ENCODE data around the gene CCS.
"Not testable (repeated sequence)": the region's sequence is repeated elsewhere in the genome, so short reads cannot be mapped to it uniquely, and the experiment has no call there.

Gene CCS, protein sequence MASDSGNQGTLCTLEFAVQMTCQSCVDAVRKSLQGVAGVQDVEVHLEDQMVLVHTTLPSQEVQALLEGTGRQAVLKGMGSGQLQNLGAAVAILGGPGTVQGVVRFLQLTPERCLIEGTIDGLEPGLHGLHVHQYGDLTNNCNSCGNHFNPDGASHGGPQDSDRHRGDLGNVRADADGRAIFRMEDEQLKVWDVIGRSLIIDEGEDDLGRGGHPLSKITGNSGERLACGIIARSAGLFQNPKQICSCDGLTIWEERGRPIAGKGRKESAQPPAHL

DNA sequence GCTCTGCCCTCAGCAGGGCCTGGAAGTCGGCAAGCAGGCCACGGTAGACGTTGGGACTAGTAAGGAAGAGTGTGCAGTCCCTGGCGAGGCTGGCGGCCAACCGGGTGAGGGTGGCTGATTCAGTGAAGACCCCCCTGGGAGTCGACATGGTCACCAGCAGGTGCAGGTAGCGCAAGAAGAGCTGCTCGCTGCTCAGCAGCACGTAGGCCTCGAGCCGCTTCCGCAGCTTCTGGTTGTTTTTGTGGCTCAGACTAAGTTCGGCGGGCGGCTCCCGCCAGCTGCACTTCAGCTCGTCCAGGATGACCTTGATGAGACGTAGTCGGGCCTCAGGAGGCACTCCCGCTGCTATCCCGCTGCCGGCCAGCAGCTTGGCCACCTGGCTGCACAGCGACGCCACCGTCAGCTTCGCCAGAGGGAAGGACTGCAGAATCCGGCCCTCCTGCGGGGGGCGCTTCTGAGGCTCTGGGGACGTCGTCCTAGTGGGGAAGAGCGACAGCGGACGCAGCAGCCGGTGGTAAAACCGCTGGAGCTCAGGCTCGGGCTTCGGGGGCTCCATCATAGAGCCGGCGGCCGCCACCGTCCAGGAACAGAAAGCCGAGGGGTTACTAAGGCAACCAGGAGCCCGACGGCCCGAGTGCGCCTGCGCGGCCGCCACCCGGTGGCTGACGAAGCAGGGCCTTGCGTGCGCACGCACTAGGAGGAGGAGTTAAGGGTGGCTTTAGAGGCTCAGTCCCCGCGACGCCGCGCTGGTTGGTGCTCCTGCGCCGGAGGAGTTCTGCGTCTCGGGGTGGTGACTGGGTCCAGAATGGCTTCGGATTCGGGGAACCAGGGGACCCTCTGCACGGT lies at the start of gene CCS, which contains the start of gene CCDC87:
Gene CCS (plus strand): TSS at position 729 of the 846 bp plus-strand sequence. CDS start 77 bp downstream, at position 806.
Gene CCDC87 (minus strand): TSS at position 607 of the 846 bp plus-strand sequence. CDS start 48 bp downstream, at position 559.
- Mint-ChIP-seq H3K4me3 (peak within 1 kb of the TSS; percentile 100), H3K27ac (peak within 1 kb of the TSS; percentile 100), H3K36me3 (no peaks in the 10 kb centered on the region), H3K9me3 (no peaks in the 10 kb centered on the region), H3K4me1 (peaks cover 38% of the 10 kb centered on the region), H3K27me3 (no peaks in the 10 kb centered on the region)

DNA sequence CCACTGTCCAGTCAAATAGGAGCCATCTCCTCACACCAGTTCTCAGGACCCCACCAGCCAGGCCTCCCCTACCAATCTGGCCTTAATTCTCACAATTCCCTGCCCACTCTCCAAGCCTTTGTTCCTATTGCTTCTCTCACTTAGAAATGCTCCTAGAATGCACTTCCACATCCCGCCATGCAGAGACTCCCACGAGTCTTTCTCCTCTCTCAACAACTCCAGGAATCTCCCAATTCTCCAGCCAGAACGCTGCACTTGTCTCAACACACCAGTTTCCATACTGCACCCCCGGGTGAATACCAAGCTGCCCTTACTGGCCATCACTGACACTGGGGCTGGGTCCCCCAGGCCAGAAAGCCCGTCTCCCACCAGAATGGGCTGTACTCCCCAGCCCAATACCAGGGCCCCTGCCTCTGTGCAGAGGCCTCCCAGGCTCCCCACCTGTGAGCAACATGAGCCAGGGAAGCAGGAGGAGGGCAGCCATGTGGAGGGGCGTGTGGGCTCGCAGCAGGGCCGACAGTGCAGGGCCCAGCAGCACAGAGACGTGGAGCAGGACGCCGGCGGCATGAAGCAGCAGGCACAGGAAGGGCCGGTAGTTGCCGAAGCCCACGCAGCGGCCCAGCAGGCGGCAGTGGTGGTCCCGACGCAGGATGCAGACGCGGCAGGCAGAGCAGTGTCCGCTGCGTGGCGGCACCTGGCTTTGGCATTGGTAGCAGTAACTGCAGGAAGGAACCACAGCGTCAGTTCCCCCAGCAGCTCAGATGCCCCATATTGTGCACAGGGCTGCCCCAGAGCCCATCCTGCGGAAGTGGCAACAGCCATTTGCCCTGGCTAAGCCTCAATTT lies 49.5 kb upstream of the CCS start:
- Mint-ChIP-seq H3K4me3 (peak overlapping the region; percentile 71), H3K36me3 (peaks cover 4% of the 10 kb centered on the region), H3K27me3 (no peaks in the 10 kb centered on the region), H3K9me3 (no peaks in the 10 kb centered on the region), H3K4me1 (peaks cover 44% of the 10 kb centered on the region), H3K27ac (peak overlapping the region; percentile 92)

DNA sequence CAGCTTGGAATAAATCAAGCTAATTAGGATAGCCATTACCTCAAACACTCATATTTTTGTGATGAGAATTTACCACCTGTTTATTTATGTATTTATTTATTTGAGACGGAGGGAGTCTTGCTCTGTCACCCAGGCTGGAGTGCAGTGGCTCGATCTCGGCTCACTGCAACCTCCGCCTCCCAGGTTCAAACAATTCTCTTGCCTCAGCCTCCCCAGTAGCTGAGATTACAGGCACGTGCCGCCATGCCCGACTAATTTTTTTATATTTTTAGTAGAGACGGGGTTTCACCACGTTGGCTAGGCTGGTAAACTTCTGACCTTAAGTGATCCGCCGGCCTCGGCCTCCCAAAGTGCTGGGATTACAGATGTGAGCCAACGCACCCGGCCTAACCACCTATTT lies 48.0 kb upstream of the CCS start:
- Mint-ChIP-seq H3K4me3 (peak overlapping the region; percentile 87), H3K4me1 (peaks cover 44% of the 10 kb centered on the region)
- H3K27ac Mint-ChIP-seq, H3K9me3 Mint-ChIP-seq, H3K36me3 Mint-ChIP-seq, H3K27me3 Mint-ChIP-seq: not testable (repeated sequence)

DNA sequence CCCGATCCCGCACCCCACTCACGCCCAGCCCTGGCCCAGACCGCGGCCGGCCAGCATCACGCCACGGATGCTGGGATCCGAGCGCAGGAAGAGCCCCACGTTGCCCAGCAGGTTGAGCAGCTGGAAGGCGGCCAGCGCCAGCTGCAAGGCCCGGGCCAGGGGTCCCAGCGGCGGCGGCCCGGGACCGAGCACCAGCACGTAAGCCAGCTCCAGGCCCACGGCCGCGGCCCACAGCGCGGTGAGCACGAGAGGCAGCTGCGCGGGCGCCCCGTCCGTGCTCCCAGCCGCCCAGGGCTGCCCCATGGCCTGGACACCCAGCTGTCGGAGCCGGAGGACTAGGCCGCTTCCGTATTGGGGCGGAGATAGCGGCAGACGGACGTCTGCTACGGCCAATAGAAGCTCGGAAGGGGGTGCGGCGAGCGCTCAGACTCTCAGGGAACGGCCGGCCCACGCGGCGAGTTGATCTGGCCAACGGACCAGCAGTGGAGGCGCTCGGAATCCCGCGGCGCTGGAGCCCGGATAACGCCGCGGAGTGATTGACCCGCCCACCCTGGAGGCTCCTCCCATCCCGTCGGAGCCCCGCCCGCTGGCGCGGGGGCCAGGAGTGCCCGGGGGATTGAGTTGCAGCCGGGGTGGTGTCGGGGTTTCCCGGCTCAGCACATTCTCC lies 47.2 kb upstream of the CCS start, which contains the start of gene ZDHHC24:
Gene ZDHHC24 (minus strand): TSS at position 348 of the 667 bp plus-strand sequence. CDS start 45 bp downstream, at position 303.
- Mint-ChIP-seq H3K9me3 (no peaks in the 10 kb centered on the region), H3K27ac (peak within 1 kb of the TSS; percentile 92), H3K36me3 (peaks cover 3% of the 10 kb centered on the region)

DNA sequence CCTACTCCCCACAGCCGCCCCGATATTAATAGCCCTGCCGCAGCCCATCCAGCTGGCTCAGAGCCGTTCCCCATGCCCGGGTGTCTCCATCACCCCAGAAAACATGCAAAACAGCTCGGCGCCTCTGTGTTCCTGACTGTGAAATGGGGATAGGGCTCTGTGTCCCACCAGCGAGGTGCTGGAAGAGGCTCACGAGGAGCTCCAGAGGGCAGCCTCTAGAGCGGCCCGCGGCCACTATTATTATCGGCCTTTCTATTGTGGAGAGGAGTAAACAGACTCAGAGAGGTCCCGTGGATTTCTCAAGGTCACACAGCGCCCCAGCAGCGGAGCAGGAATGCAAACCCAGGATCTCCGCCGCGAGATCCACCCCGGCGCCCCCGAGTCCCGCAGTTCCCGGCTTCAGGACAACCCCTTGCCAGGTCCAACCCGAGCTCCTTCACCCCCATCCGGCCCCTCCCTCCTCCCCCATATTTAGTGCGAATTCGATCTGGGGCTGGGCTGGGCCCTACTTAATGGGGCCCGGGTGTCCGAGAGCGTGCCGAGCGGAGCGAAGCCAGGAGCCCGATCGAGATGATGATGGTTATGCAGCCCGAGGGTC lies 46.5 kb upstream of the CCS start, which contains the start of gene ACTN3:
Gene ACTN3 (plus strand): TSS at position 536 of the 598 bp plus-strand sequence. CDS start 35 bp downstream, at position 571.
- H3K27me3 Mint-ChIP-seq = no peaks in the 10 kb centered on the region
- peak within 1 kb of the TSS; percentile 86 for H3K4me3 Mint-ChIP-seq
- H3K36me3 Mint-ChIP-seq = peaks cover 2% of the 10 kb centered on the region
- H3K27ac Mint-ChIP-seq = peak within 1 kb of the TSS; percentile 24
- H3K9me3 Mint-ChIP-seq = no peaks in the 10 kb centered on the region
- peaks cover 38% of the 10 kb centered on the region for H3K4me1 Mint-ChIP-seq

More for the DNA sequence above, 47.2 kb upstream of the CCS start, which contains the start of gene ZDHHC24:
- peaks cover 44% of the 10 kb centered on the region for H3K4me1 Mint-ChIP-seq
- H3K27me3 Mint-ChIP-seq = no peaks in the 10 kb centered on the region
- H3K4me3 Mint-ChIP-seq = peak within 1 kb of the TSS; percentile 87

DNA sequence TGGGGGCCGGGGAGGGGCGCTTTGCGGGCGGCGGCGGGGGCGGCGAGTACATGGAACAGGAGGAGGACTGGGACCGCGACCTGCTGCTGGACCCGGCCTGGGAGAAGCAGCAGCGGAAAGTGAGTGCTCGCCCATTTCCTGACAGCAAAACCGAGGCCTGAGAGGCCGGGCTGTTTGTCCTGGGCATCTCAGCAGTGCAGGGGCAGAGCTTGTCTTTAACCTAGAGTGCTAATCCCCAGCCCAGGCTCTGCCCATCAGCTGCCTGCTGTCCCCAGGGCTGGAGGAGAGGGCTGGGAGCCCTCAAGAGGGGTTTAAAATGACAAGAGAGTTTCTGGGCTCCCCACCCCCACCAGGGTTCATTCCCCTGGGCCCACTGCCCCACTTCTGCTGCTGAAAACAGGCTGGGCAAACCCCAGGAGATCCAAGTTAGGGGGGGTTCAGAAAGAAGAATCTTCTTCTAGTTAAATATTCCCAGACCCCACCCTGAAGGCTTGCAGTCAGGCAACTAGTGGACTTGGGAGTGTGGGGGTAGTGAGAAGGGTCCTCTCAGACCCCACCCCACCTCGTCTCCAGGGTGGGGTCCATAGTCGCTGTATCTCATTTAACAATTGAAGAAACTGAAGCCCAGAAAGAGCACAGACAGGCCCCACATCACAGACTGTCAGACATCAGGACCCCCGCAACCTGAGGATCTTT lies 45.9 kb upstream of the CCS start:
- Mint-ChIP-seq H3K4me1 (peaks cover 32% of the 10 kb centered on the region), H3K4me3 (peak overlapping the region; percentile 86), H3K9me3 (no peaks in the 10 kb centered on the region), H3K36me3 (no peaks in the 10 kb centered on the region), H3K27ac (no peak overlapping the region), H3K27me3 (no peaks in the 10 kb centered on the region)

DNA sequence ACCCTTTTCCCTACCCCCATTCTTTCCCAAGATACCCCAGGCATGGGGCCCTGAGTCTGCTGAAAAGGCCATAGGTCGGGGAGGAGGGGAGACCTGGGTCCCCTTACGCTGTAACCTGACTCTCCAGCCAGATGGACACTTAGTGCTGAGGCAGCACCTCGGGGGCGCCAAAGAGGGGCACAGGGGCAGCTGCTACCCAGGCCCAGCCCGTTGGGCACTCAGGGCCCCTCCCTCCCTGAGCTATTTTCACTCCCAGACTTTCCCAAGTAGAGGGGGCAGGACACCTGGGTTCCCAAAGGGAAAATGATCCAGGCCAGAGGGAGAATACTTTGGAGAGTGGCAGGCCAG lies 45.3 kb upstream of the CCS start:
- H3K9me3 Mint-ChIP-seq = no peaks in the 10 kb centered on the region
- H3K36me3 Mint-ChIP-seq = no peaks in the 10 kb centered on the region
- no peaks in the 10 kb centered on the region for H3K27me3 Mint-ChIP-seq
- H3K27ac Mint-ChIP-seq = no peak overlapping the region
- peaks cover 27% of the 10 kb centered on the region for H3K4me1 Mint-ChIP-seq
- H3K4me3 Mint-ChIP-seq = no peak overlapping the region

DNA sequence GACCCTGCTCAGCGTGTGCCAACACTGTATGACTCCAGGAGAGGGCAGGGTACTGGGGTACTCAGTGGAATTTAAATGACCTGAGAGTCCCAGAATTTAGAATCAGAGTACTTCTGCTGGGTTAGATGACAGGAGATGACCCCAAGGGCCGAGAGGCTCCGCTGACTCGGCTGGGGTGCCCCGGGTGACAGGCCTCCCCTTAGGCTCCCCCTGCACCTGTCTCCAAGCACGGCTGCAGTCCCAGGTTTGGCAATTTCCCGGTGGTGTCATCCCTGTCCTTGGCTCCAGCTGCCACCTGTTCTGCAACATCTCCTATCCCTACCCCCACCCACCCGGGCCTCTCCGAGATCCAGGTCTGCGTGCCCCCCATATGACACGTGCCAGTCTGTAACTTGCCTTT lies 44.9 kb upstream of the CCS start:
- no peaks in the 10 kb centered on the region for H3K27me3 Mint-ChIP-seq
- H3K36me3 Mint-ChIP-seq = no peaks in the 10 kb centered on the region

DNA sequence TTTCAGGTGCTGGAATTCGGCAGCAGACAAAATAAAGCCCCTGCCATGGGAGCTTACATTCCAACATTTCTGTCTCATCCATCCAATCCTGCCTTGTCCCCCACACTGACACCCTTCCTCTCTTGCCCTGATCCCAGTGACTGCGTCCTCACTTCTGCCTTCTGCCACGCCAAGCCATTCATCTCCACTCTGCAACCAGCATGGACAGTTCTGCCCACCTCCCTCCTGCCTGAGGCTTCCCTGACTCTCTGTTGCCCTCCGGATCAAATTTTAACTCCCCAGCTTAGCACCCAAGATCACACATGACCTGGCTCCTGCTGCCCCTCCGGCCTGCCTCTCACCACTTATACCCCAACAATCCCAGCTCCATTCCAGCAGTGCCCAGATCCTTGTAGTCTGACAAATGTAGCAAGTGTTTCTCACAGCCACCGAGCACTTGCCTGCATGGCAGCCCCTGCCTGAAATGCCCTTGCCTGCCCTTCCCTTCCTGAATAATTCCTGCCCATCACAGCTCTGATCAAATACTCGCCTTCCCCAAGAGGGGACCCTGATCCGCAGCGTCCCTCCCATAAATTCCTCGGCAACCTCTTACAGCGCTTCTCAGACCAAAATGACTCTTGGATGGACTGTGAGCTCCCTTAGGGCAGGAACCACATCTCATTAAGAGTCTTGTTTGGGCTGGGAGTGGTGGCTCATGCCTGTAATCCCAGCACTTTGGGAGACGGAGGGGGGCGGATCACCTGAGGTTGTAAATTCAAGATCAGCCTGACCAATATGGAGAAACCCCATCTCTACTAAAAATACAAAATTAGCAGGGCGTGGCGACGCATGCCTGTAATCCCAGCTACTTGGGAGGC lies 44.0 kb upstream of the CCS start:
- no peaks in the 10 kb centered on the region for H3K9me3 Mint-ChIP-seq
- no peaks in the 10 kb centered on the region for H3K36me3 Mint-ChIP-seq
- H3K27ac Mint-ChIP-seq = no peak overlapping the region
- H3K27me3 Mint-ChIP-seq = no peaks in the 10 kb centered on the region
- H3K4me3 Mint-ChIP-seq = peak overlapping the region; percentile 34
- peaks cover 14% of the 10 kb centered on the region for H3K4me1 Mint-ChIP-seq

More for the DNA sequence above, 44.9 kb upstream of the CCS start:
- Mint-ChIP-seq H3K4me1 (peaks cover 22% of the 10 kb centered on the region), H3K4me3 (no peak overlapping the region), H3K27ac (no peak overlapping the region), H3K9me3 (no peaks in the 10 kb centered on the region)

DNA sequence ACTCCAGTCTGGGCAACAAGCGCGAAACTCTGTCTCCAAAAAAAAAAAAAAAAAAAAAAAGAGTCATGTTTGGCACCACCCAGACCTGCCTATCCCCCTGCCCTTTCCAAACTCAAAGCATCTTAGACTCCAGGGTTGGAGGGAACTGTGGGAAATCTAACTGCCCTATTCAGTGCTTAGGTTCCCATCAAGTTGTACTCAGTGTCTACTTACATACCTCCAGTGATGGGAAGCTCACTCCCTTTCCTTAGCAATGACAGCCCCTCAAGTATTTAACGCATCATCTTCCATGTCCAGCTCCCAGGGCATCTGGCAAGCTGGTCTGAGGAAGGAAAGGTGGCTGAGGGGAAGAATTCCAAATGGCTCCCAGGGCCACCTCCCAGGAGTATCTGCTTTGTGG lies 43.3 kb upstream of the CCS start:
- no peaks in the 10 kb centered on the region for H3K27me3 Mint-ChIP-seq
- no peak overlapping the region for H3K4me3 Mint-ChIP-seq
- no peak overlapping the region for H3K27ac Mint-ChIP-seq
- peaks cover 8% of the 10 kb centered on the region for H3K4me1 Mint-ChIP-seq
- no peaks in the 10 kb centered on the region for H3K9me3 Mint-ChIP-seq
- H3K36me3 Mint-ChIP-seq = no peaks in the 10 kb centered on the region

DNA sequence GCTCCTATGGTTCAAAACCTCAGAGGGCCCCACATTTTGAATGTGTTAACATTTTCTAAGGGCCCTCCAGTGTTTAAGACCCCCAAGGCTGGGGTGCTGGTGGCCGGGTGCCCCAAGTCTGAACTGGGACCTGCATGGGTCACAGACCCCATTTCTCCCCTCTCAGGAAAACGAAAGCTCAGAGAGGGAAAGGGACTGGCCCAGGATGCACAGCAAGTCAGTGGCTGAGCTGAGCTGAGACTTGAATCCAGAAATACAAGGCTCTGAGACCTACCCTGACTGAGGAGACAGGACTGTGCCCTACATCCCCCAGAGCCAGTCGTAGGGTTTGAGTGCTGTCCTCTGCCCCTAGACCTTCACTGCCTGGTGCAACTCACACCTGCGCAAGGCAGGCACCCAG lies 42.1 kb upstream of the CCS start:
- H3K9me3 Mint-ChIP-seq = no peaks in the 10 kb centered on the region
- no peak overlapping the region for H3K27ac Mint-ChIP-seq
- no peak overlapping the region for H3K4me3 Mint-ChIP-seq
- H3K27me3 Mint-ChIP-seq = no peaks in the 10 kb centered on the region
- H3K4me1 Mint-ChIP-seq = no peaks in the 10 kb centered on the region
- H3K36me3 Mint-ChIP-seq = no peaks in the 10 kb centered on the region

DNA sequence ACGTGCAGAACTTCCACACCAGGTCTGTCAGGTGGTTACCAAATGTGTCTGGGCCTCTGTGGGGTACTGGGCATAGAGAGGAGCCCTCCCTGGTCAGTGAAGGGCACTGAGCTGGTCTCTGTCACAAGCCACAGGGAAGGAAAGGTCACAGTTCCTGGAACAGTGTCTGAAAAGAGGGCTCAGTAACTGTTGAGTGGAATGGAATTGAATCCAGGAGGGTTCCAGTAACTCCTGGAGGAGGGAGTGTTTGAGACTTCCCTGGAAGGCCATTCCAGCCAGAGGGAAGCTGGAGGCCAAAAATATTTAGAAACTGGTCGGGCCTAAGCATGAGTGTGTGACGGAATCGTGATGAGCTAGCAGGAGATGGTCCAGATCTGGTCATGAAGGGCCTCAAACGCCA lies 38.4 kb upstream of the CCS start:
- H3K4me3 Mint-ChIP-seq = no peak overlapping the region
- H3K36me3 Mint-ChIP-seq = no peaks in the 10 kb centered on the region
- H3K27me3 Mint-ChIP-seq = peaks cover 4% of the 10 kb centered on the region
- no peak overlapping the region for H3K27ac Mint-ChIP-seq
- H3K4me1 Mint-ChIP-seq = peaks cover 6% of the 10 kb centered on the region
- H3K9me3 Mint-ChIP-seq = no peaks in the 10 kb centered on the region

DNA sequence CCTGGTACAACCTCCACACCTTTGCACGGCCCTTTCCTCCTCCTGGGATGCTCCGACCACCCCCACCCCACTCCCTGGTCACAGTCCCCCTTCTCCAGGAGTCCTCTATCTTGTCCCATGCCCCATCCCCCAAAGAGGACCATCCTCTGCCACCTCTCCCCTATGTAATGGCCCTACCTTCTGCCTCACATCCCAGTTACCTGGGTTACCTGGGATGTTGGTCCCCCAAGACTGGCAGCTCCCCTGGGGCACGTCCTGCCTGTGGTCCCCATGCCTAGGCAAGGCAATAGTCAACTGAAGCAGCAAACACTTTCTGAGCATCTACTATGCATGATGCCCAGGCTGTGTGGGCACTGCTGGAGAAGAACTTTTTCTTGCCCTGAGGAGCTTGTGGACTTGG lies 37.6 kb upstream of the CCS start:
- H3K9me3 Mint-ChIP-seq = no peaks in the 10 kb centered on the region
- peaks cover 6% of the 10 kb centered on the region for H3K4me1 Mint-ChIP-seq
- H3K27ac Mint-ChIP-seq = no peak overlapping the region
- no peaks in the 10 kb centered on the region for H3K36me3 Mint-ChIP-seq
- H3K4me3 Mint-ChIP-seq = no peak overlapping the region
- H3K27me3 Mint-ChIP-seq = peaks cover 4% of the 10 kb centered on the region

All from activated naive CD4-positive, alpha-beta T cell treated with anti-CD3 and anti-CD28 coated beads, Interleukin-2, amount 50 U/mL, for 24 hours (primary cell).